Esophagus squamous epithelium (tissue), 5 donors: ENCODE data around the gene CDK15. TPM values are rescaled to one million over a fixed set of nuclear protein-coding genes. Genes with fewer than 3 reads are reported as not detected.

ENCODE experiments used
- DNase-seq: peaks from one replicate; lab custom pipeline; 2025; lab: John Stamatoyannopoulos, UW
- H3K27ac ChIP-seq, 4 donors: fragments of 200-600 bp; sonication (generic); one replicate each; pipeline ENCODE4 v1.5.1; 2016 to 2019; ENCODE audit warnings: mild to moderate bottlenecking in 1 of 4
- H3K27me3 ChIP-seq, 4 donors: fragments of 200-600 bp; sonication (generic); 1 replicate in 3 of 4; 2 replicates in 1 of 4; pipeline versions ENCODE4 v1.5.1 to v1.6.0; 2017 to 2021; ENCODE audit warnings: antibody characterized with exemption in 1 of 4
- H3K36me3 ChIP-seq, 3 donors: fragments of 200-600 bp; sonication (generic); one replicate each; pipeline ENCODE4 v1.5.1; 2016 to 2019
- H3K4me1 ChIP-seq, 3 donors: fragments of 200-600 bp; sonication (generic); one replicate each; pipeline ENCODE4 v1.5.1; 2017 to 2019
- H3K4me3 ChIP-seq, 4 donors: fragments of 200-600 bp; sonication (generic); 1 replicate in 3 of 4; 2 replicates in 1 of 4; pipeline ENCODE4 v1.5.1; 2016 to 2019; ENCODE audit warnings: mild to moderate bottlenecking in 2 of 4, moderate library complexity in 1 of 4
- H3K9me3 ChIP-seq, 3 donors: fragments of 200-600 bp; sonication (generic); one replicate each; pipeline ENCODE4 v1.5.1; 2016 to 2019
- POLR2A ChIP-seq, 4 donors: fragments of 450-650 bp; IDR thresholded peaks; one replicate each; pipeline ENCODE4 v1.6.1; 2017; ENCODE audit warnings: antibody characterized with exemption in 4 of 4, mild to moderate bottlenecking in 4 of 4, moderate library complexity in 3 of 4
- WGBS, 2 donors: methylation state at CpG; one replicate each; pipeline ENCODE4 v1.1.5; 2018; 5-methylcytosine and 5-hydroxymethylcytosine counted together
- intact Hi-C: fragments of 100-400 bp; cut with DNase I; formaldehyde crosslinking; loops from one replicate; pipeline ENCODE4 v1.15.0; 2022
- total RNA-seq, 4 donors: library from RNA; depleted of rRNA; stranded (reverse); fragments of >200 nt; gene quantifications; one replicate each; pipeline ENCODE4 v1.1.0, GENCODE V29; 2016
- TF ChIP-seq, protein P1 (sequence below), 6 experiments: fragments of 450-650 bp in 4 of 6; fragments of 200-600 bp in 2 of 6; sonication (generic) in 2 of 6; IDR thresholded peaks; one replicate each; pipeline ENCODE4 v1.5.1; 2016 to 2019; ENCODE audit warnings: antibody characterized with exemption in 6 of 6, mild to moderate bottlenecking in 4 of 6, moderate library complexity in 4 of 6
- donor health status: DM: yes; HTN: yes; CAD: no.

CDK15 gene
- total RNA-seq, 4 donors from 2014 or later: 0.23 to 6.1 TPM; not detected in 2

DNA sequence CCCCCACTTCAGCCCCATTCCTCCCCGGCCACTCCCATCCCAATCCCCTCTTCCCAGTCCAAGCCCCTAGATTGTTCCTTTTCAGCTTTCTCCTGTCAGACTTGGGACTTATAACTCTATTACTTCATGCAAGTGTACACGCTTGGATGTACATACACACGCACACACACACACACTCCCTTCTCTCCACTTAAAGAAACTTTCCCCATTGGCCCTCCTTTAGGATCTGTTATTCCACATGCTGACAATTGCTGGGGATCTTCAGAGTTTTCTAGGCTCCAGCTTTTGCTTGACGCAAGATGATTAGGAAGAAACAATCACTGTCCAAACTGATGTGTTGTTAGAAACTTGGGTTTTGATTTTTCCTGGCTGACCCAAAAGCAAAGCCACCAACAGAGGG lies 75.4 kb downstream of the CDK15 start:
- no peak overlapping the region for H3K27ac ChIP-seq
- H3K4me3 ChIP-seq: no peak overlapping the region
- WGBS, 2 donors: 85 to 86% methylated on average over 4 of the region's 4 CpGs
- H3K9me3 ChIP-seq: no peaks in the 10 kb centered on the region
- H3K27me3 ChIP-seq: peaks cover 0 to 38% (median 0%) of the 10 kb centered on the region in 4 donors
- no peaks in the 10 kb centered on the region for H3K36me3 ChIP-seq
- H3K4me1 ChIP-seq: peaks cover 0 to 30% (median 8%) of the 10 kb centered on the region in 3 donors
- DNase-seq: no peak
- intact Hi-C loops: no loop called here
- no peak for TF ChIP-seq POLR2A (IDR thresholded peaks at IDR 0.05)

DNA sequence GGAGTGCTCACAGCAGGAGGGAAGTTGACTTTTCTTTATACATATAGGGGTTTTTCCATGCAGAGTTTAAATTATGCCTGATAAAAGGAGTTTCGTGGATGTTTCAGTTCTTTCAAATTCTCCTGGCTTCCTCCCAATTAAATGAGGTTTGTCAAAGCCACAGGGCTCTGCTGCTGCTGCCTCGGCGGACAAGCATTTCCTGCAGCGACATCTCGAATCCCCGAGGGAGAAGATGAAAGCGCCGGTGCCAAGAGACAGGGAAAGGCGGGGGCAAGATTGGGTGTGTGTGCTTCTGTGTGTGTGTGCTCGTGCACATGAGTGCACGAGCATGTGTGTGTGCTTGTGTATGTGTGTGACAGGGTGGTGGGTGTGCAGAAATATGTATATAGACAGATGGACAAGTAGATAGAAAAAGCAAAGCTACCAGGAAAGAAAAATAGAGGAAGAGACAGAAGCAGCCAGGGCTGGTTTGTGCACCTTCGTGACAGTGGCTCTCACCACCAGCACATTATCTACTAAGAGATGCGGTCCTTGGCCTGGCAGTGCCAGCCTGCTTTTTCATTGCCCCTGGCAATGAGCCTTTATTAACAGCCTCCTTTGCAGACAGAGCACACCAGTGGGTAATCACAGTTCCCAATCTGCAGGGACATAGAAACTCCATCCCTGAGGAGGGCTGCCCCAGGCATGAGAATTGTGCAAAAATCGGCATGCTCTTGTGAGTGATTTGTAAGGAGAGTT lies 76.2 kb downstream of the CDK15 start:
- Histone ChIP-seq H3K4me1 (peaks cover 0 to 30% (median 8%) of the 10 kb centered on the region in 3 donors), H3K27ac (no peak overlapping the region), H3K27me3 (peaks cover 0 to 41% (median 0%) of the 10 kb centered on the region in 4 donors), H3K9me3 (no peaks in the 10 kb centered on the region), H3K36me3 (no peaks in the 10 kb centered on the region), H3K4me3 (no peak overlapping the region)
- WGBS, 2 donors: 7 to 9% methylated on average over 14 of the region's 14 CpGs
- TF ChIP-seq, protein P1, sequence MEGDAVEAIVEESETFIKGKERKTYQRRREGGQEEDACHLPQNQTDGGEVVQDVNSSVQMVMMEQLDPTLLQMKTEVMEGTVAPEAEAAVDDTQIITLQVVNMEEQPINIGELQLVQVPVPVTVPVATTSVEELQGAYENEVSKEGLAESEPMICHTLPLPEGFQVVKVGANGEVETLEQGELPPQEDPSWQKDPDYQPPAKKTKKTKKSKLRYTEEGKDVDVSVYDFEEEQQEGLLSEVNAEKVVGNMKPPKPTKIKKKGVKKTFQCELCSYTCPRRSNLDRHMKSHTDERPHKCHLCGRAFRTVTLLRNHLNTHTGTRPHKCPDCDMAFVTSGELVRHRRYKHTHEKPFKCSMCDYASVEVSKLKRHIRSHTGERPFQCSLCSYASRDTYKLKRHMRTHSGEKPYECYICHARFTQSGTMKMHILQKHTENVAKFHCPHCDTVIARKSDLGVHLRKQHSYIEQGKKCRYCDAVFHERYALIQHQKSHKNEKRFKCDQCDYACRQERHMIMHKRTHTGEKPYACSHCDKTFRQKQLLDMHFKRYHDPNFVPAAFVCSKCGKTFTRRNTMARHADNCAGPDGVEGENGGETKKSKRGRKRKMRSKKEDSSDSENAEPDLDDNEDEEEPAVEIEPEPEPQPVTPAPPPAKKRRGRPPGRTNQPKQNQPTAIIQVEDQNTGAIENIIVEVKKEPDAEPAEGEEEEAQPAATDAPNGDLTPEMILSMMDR (IDR thresholded peaks at IDR 0.05): no peak
- no peak for TF ChIP-seq POLR2A (IDR thresholded peaks at IDR 0.05)
- DNase-seq: no peak
- intact Hi-C loops: no loop called here

DNA sequence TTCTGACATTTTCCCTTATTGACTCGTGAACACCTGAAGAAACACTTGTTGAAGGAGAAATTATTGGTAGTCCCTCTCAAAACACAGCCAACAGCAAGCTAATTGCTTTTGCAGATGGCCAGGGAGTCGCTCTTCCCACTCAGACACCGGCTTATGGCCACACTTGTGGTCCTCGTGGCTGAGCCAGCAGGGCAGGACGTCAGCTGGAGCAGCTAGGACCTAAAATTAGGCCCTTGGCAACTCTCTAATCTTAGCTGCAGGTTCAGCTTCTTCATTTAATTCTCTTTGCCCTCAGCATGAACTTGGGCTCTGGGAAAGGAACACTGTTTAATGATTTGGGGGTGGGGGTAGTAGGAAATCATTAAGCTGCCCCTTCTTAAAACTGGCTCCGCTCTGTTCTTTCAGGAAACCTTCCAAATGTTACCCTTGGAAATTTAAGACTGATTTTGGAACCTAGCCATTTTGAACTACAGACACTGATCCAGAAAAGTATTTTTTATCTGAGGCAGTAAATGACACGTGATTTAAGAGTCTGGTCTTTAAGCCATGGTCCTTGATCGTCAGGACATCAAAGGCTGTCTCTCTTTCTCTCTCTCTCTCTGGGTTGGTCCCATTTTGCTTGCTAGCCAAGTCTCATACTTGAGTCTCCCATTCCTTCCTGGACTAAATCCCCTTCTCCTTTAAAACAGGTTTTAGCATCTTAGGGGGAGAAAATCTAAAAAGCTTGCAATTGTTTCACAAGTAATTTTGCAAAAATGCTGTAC lies 77.5 kb downstream of the CDK15 start:
- H3K36me3 ChIP-seq: no peaks in the 10 kb centered on the region
- H3K27me3 ChIP-seq: peaks cover 0 to 53% (median 0%) of the 10 kb centered on the region in 4 donors
- no peak overlapping the region for H3K27ac ChIP-seq
- H3K4me3 ChIP-seq: no peak overlapping the region
- DNase-seq: no peak
- no peaks in the 10 kb centered on the region for H3K9me3 ChIP-seq
- TF ChIP-seq, protein P1 (IDR thresholded peaks at IDR 0.05): no peak
- TF ChIP-seq POLR2A (IDR thresholded peaks at IDR 0.05): no peak
- H3K4me1 ChIP-seq: peaks cover 0 to 41% (median 8%) of the 10 kb centered on the region in 3 donors
- intact Hi-C loops: no loop called here
- WGBS, 2 donors: 47 to 52% methylated on average over 4 to 8 of the region's 8 CpGs

DNA sequence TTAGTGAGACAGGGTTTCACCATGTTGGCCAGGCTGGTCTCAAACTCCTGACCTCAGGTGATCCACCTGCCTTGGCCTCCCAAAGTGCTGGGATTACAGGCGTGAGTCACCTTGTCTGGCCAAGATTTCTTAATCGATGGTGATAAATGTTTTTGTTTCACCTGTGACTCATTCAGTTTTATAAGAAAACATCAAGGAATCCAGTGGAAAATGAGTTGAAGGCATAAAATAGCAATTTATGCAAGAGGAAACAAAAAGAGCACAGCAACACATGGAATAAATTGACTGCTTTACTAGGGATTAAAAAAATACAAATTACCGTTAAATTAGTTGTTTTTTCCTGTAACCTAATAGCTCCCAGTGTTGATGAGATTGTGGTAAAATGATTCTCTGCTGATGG lies 80.2 kb downstream of the CDK15 start:
- no peaks in the 10 kb centered on the region for H3K9me3 ChIP-seq
- peaks cover 0 to 34% (median 0%) of the 10 kb centered on the region in 4 donors for H3K27me3 ChIP-seq
- no peak overlapping the region for H3K4me3 ChIP-seq
- H3K27ac ChIP-seq: no peak overlapping the region
- H3K36me3 ChIP-seq: no peaks in the 10 kb centered on the region
- WGBS, 2 donors: 55 to 61% methylated on average over 3 of the region's 3 CpGs
- DNase-seq: no peak
- TF ChIP-seq, protein P1 (IDR thresholded peaks at IDR 0.05): no peak
- H3K4me1 ChIP-seq: peaks cover 0 to 44% (median 8%) of the 10 kb centered on the region in 3 donors
- intact Hi-C loops: no loop called here

DNA sequence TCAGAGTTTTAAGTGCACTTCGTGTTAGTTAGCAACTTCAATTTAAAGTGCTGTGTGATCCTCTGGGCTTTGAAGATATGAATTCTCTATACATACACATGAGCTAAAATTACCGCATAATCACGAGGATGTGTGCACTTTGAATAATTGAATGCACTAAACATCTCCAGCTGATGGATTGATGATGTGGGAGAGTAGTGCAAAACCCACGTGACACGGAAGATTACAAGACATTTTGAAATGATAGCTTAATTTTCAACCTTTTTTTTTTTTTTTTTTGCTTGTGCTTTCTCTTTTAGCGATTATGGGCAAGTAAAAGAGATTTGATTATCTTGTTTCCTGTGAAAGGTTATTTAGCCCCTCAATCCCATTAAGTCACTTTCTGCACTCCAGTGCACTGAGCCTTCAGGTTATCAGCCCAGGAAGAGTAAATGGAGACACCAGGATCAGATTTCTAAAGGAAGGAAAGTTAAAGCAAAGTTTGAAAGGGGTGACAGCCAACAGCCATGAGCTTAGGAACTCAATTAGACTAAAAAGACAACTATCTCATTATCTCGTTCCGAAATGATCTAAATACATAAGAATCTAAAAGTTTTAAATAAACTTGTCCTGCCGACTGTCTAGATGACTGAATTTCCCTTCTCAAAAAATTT lies 81.6 kb downstream of the CDK15 start:
- intact Hi-C loops: no loop called here
- no peak overlapping the region for H3K27ac ChIP-seq
- WGBS, 2 donors: 37 to 38% methylated on average over 9 of the region's 9 CpGs
- no peak for TF ChIP-seq POLR2A (IDR thresholded peaks at IDR 0.05)
- TF ChIP-seq, protein P1 (IDR thresholded peaks at IDR 0.05): no peak
- DNase-seq: no peak
- no peaks in the 10 kb centered on the region for H3K9me3 ChIP-seq
- H3K36me3 ChIP-seq: no peaks in the 10 kb centered on the region
- H3K27me3 ChIP-seq: peaks cover 0 to 22% (median 0%) of the 10 kb centered on the region in 4 donors
- H3K4me3 ChIP-seq: peak overlapping the region in 3 of 4 donors; percentile 1 to 44 (median 17)
- H3K4me1 ChIP-seq: peaks cover 0 to 34% (median under 1%) of the 10 kb centered on the region in 3 donors
